GM19455 (cell line): ENCODE measurements around the gene MAPKBP1.
A peak's percentile ranks its signal among the peaks of the same experiment; 100 is the strongest.
"Not testable (repeated sequence)": the region's sequence is repeated elsewhere in the genome, so short reads cannot be mapped to it uniquely, and the experiment has no call there.

Source experiments
- ATAC-seq: cut with Tn5 transposase; IDR thresholded peaks from one replicate; pipeline ENCODE4 v1.9.1; 2021; ENCODE audit not compliant: unreplicated experiment

MAPKBP1 gene

DNA sequence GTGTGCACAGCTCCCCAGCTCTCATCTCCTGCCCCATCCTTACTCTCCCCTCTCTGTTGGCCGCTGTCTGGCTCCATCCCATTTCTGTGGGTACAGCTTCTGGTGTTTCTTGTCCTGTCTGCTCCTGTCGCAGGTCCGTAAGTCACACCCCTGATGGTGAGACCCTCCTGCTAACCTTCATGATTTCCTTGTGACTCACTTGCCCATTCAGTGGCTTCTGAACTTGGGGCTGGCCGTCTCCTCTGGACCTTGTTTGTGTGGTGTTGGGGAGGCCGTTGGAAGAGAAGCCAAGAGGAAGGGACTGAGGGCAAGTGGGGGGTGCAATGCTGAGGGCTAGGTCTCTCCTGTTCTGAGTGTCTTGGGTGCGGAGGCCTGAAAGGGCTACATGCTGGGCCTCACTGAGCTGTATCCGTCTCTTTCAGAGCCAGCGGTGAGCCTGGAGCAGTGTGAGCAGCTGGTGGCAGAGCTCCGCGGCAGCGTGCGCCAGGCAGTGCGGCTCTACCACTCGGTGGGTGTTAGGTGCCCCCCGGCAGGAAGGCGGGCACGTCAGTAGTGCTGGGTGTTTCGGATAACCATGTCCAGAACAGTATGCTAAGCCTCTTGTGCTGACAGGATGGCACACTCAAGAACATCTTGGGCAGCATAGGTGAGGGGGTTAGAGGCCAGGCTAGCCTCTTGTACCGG, 49.9 kb downstream of the MAPKBP1 start:
- ATAC-seq, result no peak

DNA sequence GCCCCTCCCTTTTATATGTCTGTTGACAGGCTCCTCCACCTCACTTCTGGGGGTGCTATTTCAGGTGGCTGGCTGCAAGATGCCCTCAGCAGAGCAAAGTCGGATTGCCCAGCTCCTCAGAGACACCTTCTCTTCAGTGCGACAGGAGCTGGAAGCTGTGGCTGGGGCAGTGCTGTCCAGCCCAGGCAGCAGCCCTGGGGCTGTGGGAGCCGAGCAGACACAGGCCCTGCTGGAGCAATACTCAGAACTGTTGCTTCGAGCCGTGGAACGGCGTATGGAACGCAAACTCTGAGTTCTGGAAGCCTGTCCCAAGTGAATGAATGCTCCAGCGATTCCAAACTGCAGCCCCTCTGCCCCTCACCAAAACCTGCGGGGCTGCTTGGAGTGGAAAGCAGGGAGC, 50.9 kb downstream of the MAPKBP1 start:
- no peak for ATAC-seq

- no peak for ATAC-seq
Observed at GRCh38 chr15:41825572-41826535, 51.6 kb downstream of the MAPKBP1 start.

GRCh38 chr15:41827290-41827879, 53.1 kb downstream of the MAPKBP1 start:
- peak; percentile 3 for ATAC-seq

- peak; percentile 65 for ATAC-seq
Observed at GRCh38 chr15:41827880-41828806, 53.9 kb downstream of the MAPKBP1 start, which contains the start of gene JMJD7. Gene JMJD7, plus strand, starts transcription at chr15:41828092. Its CDS starts 33 bp downstream, at chr15:41828125.

GRCh38 chr15:41828807-41829141, 54.5 kb downstream of the MAPKBP1 start:
- ATAC-seq, result no peak

GRCh38 chr15:41829959-41830646, 55.8 kb downstream of the MAPKBP1 start:
- ATAC-seq, result no peak

DNA sequence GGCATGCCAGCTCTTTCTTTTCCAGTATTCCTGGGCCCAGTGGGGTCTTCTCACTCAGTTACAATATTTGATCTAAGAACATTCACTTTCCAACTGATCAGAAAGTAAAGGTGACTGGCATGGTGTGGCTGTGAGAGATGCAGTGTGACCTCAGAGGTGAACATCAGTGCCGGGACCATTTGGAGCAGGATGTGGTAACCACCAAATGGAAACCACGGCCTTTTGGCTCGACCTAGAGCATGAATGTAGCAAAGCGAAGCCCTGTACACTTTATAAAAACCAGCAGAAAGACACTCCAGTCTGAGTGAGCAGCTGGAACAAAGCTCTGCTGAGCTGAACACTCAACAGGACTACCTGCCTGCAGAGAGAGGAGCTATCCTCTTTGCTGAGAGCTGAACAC, 57.0 kb downstream of the MAPKBP1 start:
- ATAC-seq, result not testable (repeated sequence)

DNA sequence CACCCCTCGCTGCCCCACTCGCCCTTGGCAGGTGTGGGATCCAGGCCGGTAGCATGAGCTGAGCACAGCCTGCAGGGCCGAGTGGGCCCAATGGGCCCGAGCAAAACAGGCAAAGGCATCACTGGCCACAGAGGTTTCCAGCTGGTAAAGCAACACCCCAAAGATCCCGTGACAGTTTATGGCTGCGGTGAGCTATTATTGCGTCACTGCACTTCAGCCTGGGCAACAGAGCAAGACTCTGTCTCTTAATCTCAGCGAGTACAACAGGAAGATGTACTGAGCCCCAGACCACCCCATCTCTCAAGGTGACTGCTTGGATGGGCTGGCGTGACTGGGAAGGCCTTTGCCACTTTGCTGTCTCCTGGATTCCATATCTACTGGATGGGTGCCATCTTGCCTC, 57.9 kb downstream of the MAPKBP1 start:
- ATAC-seq, result no peak

GRCh38 chr15:41832875-41833274, 58.6 kb downstream of the MAPKBP1 start:
- no peak for ATAC-seq

- ATAC-seq, result no peak
Observed at GRCh38 chr15:41834096-41834495, 59.8 kb downstream of the MAPKBP1 start.

DNA sequence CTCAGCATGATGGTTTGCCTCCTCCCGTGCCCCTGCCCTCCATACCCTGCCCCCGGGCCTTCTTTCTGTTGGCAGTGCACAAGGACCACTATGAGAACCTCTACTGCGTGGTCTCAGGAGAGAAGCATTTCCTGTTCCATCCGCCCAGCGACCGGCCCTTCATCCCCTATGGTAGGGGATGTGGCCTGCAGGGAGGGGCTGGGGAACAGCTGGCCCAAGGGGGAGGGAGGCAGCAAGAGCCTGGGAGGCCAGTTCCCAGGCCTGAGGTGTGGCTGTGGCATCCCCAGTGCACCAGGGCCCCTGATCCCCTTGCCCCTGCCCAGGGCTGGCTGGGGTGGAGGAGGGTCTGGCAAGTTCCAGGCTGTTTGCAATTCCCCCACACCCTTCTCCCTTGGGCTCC, 61.8 kb downstream of the MAPKBP1 start:
- no peak for ATAC-seq

DNA sequence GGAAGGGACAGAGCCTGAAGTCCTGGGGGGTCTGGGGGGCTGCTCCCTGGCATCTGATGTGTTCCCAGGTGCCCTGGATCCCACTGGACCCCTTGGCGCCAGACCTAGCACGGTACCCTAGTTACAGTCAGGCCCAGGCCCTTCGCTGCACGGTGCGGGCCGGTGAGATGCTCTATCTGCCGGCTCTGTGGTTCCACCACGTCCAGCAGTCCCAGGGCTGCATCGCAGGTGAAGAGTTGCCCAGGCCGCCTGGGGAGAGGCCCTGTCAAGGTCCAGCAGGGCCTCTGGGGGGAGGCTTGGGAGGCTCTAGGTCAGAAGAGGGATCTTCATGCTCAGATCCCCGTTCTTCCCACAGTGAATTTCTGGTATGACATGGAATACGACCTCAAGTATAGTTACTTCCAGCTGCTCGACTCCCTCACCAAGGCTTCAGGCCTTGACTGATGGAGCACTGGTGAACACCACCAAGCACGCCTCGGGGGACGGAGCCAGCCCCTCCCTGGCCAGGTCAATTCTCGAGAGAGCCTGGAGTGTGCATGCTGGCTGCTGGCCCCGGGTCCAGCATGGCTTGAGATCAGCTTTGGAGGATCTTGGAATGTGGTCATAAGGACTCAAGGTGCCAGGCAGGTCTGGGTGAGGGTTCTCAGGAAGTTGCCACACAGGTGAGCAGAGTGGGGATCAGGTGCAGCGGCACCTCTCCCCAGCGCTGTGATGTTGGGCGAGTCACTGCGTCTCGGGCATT, 62.6 kb downstream of the MAPKBP1 start:
- ATAC-seq, result no peak

DNA sequence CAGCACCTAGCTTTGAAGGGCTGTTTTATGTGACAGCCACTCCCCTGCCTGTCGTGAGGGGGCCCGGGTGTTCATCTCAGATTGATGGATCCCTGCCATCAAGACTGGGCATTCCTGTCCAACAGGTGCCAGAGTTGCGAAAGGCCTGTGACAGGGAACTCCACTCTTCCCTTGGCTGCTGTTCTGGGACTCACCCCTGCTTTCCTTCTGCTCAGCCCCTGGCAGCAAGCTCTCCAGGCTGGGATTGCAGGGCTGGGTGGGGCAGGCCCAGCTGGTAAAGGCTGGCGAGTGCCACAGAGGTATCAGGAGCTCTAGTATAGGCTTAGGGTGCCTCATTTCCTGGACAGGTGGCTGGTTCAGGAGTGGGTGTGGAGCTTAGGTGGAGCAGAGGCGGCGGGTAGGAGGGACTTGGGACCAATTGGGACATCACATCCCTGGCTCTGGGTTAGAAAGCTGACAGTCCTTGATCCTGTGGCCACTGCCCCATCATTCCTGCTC, 64.2 kb downstream of the MAPKBP1 start, which contains the start of gene PLA2G4B:
Gene PLA2G4B (plus strand): TSS at position 448 of the 498 bp plus-strand sequence. CDS start 67 bp downstream, outside the sequence.
- ATAC-seq, result no peak

- ATAC-seq, result no peak
Observed at GRCh38 chr15:41839781-41840491, 65.7 kb downstream of the MAPKBP1 start.

GRCh38 chr15:41840673-41841072, 66.4 kb downstream of the MAPKBP1 start:
- no peak for ATAC-seq

DNA sequence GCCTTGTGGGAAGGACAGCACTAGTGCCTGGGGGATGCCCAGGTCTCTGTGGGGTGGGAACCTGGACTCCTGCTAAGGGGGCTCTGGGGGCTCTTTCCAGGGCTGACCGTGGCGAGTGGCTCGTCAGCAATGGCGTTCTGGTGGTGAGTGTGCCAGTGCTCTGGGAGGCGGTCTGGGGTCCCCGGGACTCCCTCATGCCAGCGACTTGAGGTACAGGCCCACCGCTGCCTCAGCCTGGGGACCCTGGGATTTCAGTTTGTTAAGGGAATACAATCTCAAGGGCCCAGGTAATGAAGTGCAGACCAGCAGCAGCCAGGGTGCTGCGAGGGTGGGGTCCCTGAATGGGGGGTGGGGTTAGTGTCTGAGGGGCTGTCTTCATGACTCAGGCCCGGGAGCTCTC, 66.8 kb downstream of the MAPKBP1 start:
- ATAC-seq, result no peak

DNA sequence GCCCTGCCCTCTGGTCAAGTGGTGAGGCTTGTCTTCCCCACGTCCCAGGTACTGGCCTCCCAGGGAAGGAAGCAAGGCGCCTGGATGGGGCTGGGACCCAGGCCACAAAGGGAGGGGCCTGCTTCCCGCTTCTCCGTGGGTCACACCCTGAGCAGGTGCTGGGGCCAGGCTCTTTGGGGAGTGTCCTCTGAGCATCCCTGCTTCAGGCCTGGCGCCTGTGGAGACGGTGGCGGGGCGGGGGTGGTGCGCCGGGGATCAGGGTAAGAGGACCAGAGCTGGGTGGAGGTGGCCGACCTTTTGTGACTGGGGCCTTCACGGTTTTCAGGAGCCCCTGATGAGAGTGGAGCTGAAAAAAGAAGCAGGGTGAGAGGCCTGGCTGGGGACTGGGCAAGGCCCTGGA, 67.9 kb downstream of the MAPKBP1 start:
- no peak for ATAC-seq
